Osteoblast (primary cell): ENCODE measurements around the gene LAMB4. TPM values are rescaled to one million over a fixed set of nuclear protein-coding genes. Genes with fewer than 3 reads are reported as not detected.
A peak's percentile ranks its signal among the peaks of the same experiment; 100 is the strongest.

ENCODE experiments used
- DNase-seq: peaks from one replicate; pipeline ENCODE4 v3.0.0; 2011; ENCODE audit warnings: low spot score, mixed read lengths; ENCODE audit not compliant: insufficient read length; ENCODE audit errors: missing footprints
- H2AFZ ChIP-seq: 2 replicates; pipeline ENCODE4 v1.6.0; 2011; ENCODE audit warnings: mild to moderate bottlenecking, low read length
- H3K27ac ChIP-seq: 2 replicates; pipeline ENCODE4 v1.5.1; 2011; ENCODE audit warnings: mild to moderate bottlenecking, low read depth, low read length, moderate library complexity
- H3K27me3 ChIP-seq: 2 replicates; pipeline ENCODE4 v1.6.0; 2012; ENCODE audit warnings: mild to moderate bottlenecking, control low read depth, inconsistent platforms, low read length, moderate library complexity; ENCODE audit not compliant: insufficient read depth
- H3K36me3 ChIP-seq: 2 replicates; pipeline ENCODE4 v1.5.1; 2011; ENCODE audit warnings: mild to moderate bottlenecking, low read length, control low read depth, moderate library complexity; ENCODE audit not compliant: insufficient read depth
- H3K4me1 ChIP-seq: 2 replicates; pipeline ENCODE4 v1.5.1; 2011; ENCODE audit warnings: mild to moderate bottlenecking, low read length, control low read depth, moderate library complexity; ENCODE audit not compliant: insufficient read depth
- H3K4me2 ChIP-seq: 2 replicates; pipeline ENCODE4 v1.6.0; 2011; ENCODE audit warnings: mild to moderate bottlenecking, low read length; ENCODE audit not compliant: insufficient read depth
- H3K4me3 ChIP-seq: fragments of 200-600 bp; sonication (generic); 3 replicates; pipeline ENCODE4 v1.5.1; 2012; ENCODE audit warnings: mild to moderate bottlenecking, low read length, inconsistent platforms; ENCODE audit not compliant: insufficient read depth
- H3K79me2 ChIP-seq: 2 replicates; pipeline ENCODE4 v1.6.0; 2012; ENCODE audit warnings: mild to moderate bottlenecking, low read length, control low read depth, inconsistent platforms; ENCODE audit not compliant: insufficient read depth
- H3K9me3 ChIP-seq: 2 replicates; pipeline ENCODE4 v1.5.1; 2011; ENCODE audit warnings: low read depth, low read length, control low read depth
- H4K20me1 ChIP-seq: 2 replicates; pipeline ENCODE4 v1.6.0; 2012; ENCODE audit warnings: mild to moderate bottlenecking, low read length, control low read depth; ENCODE audit not compliant: insufficient read depth
- total RNA-seq: library from RNA; depleted of rRNA; stranded (reverse); fragments of >200 nt; gene quantifications from 2 replicates; pipeline ENCODE4 v1.2.3, GENCODE V29; 2012
- TF ChIP-seq, protein P1 (sequence below): IDR thresholded peaks from 2 replicates; pipeline ENCODE4 v1.5.1; 2011; ENCODE audit warnings: mild to moderate bottlenecking, low read depth, low read length, moderate library complexity; ENCODE audit errors: extremely low read depth

LAMB4 gene
- total RNA-seq, 1 donor: 0.36 TPM

DNA sequence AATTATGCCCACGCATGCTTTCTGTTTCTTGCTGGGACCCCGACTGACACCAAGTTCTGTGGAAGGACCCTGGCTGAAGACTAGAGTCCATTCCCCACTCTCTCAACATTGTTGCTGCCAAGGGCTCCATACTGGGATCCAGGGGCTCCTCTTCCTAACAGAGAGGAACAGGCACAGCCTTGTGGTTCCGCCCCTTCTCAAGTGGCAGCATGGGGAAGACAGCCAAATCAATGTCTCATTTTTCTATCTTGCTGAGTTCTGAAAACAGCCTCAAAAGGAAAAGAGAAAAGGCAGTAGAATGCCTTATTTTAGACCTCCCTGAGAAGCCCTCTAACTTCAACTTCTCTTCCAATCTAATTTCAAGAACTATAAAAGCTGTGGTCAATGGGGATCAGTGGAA, 103.5 kb downstream of the LAMB4 start:
- H3K4me3 ChIP-seq: no peak overlapping the region
- no peaks in the 10 kb centered on the region for H4K20me1 ChIP-seq
- no peaks in the 10 kb centered on the region for H3K27me3 ChIP-seq
- TF ChIP-seq, protein P1, sequence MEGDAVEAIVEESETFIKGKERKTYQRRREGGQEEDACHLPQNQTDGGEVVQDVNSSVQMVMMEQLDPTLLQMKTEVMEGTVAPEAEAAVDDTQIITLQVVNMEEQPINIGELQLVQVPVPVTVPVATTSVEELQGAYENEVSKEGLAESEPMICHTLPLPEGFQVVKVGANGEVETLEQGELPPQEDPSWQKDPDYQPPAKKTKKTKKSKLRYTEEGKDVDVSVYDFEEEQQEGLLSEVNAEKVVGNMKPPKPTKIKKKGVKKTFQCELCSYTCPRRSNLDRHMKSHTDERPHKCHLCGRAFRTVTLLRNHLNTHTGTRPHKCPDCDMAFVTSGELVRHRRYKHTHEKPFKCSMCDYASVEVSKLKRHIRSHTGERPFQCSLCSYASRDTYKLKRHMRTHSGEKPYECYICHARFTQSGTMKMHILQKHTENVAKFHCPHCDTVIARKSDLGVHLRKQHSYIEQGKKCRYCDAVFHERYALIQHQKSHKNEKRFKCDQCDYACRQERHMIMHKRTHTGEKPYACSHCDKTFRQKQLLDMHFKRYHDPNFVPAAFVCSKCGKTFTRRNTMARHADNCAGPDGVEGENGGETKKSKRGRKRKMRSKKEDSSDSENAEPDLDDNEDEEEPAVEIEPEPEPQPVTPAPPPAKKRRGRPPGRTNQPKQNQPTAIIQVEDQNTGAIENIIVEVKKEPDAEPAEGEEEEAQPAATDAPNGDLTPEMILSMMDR: no peak
- peak overlapping the region; percentile 52 for H3K27ac ChIP-seq
- H3K4me1 ChIP-seq: peaks cover 31% of the 10 kb centered on the region
- DNase-seq: no peak
- peak overlapping the region; percentile 57 for H2AFZ ChIP-seq
- no peaks in the 10 kb centered on the region for H3K79me2 ChIP-seq
- H3K36me3 ChIP-seq: no peaks in the 10 kb centered on the region
- no peaks in the 10 kb centered on the region for H3K9me3 ChIP-seq
- H3K4me2 ChIP-seq: peak overlapping the region; percentile 46

DNA sequence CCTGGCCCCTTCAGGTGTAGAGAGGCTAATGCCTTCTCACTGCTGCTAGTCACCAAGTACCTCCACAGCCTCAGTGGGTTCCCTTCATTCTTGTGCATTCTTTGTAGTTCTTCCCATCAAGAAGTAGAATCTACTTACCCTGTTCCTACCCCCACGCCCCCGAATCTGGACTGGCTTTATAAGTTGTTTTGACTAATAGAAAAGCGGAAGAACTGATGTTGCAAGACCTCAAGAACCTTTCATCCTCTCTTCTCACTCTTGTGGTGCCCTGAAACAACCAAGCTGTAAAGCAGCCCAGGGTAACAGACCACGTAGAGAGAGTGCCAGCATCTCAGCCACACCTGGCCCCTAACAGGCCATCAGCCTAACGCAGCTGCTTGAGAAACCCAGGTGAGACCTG, 104.0 kb downstream of the LAMB4 start:
- Histone ChIP-seq H3K4me1 (peaks cover 31% of the 10 kb centered on the region), H3K9me3 (no peaks in the 10 kb centered on the region), H3K27ac (no peak overlapping the region), H3K27me3 (no peaks in the 10 kb centered on the region), H3K36me3 (no peaks in the 10 kb centered on the region), H4K20me1 (no peaks in the 10 kb centered on the region), H3K4me2 (no peak overlapping the region), H3K79me2 (no peaks in the 10 kb centered on the region), H2AFZ (no peak overlapping the region), H3K4me3 (no peak overlapping the region)
- TF ChIP-seq, protein P1: no peak
- no peak for DNase-seq

DNA sequence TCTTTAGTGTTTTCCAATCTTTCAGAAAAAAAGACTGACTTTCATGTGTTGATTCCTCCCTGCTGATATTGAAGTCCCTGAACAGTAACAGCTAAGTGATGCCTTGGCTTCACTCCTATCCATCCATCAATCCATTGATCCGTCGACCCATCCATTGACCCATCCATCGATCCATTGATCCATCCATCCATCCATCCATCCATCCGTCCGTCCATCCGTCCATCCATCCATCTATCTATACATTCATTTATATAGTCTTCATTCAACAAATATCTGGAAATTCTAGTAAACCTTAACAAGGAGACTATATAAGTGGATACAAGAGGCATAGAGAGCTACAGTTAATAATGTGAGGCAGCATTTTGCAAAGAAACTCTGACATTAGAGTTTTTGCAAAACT, 105.6 kb downstream of the LAMB4 start:
- Histone ChIP-seq H3K4me3 (no peak overlapping the region), H3K27ac (no peak overlapping the region), H3K27me3 (no peaks in the 10 kb centered on the region), H3K4me1 (peaks cover 16% of the 10 kb centered on the region), H2AFZ (no peak overlapping the region), H3K9me3 (no peaks in the 10 kb centered on the region), H3K79me2 (no peaks in the 10 kb centered on the region), H3K36me3 (no peaks in the 10 kb centered on the region), H4K20me1 (no peaks in the 10 kb centered on the region), H3K4me2 (no peak overlapping the region)
- DNase-seq: no peak
- TF ChIP-seq, protein P1: no peak

DNA sequence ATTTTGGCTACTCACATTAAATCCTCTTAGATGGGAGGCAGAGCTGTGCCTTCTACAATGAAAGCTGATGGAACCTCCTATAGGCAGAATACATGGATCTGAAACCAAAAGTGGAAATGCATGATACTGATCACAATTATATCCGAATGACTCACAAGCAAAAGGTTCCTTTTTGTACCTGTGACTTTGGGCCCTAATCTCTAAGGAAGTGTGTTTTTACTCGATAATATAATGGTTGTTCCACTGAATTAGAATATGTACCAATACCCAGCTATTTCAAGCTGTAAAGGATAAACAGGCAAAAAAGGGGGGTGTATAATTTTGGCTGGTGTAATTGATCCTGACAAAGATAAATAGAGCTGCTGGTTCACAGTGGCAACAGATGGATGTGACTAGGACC, 109.6 kb downstream of the LAMB4 start:
- H3K4me1 ChIP-seq: peaks cover 25% of the 10 kb centered on the region
- no peak overlapping the region for H3K27ac ChIP-seq
- no peak overlapping the region for H3K4me2 ChIP-seq

More for the DNA sequence above, 109.6 kb downstream of the LAMB4 start:
- TF ChIP-seq, protein P1: no peak
- no peak for DNase-seq
- H3K9me3 ChIP-seq: no peaks in the 10 kb centered on the region
- H3K4me3 ChIP-seq: no peak overlapping the region
- H3K27me3 ChIP-seq: no peaks in the 10 kb centered on the region
- no peaks in the 10 kb centered on the region for H3K79me2 ChIP-seq
- no peaks in the 10 kb centered on the region for H4K20me1 ChIP-seq
- no peak overlapping the region for H2AFZ ChIP-seq
- H3K36me3 ChIP-seq: no peaks in the 10 kb centered on the region
